Stimulated activated CD4-positive, alpha-beta T cell treated with anti-CD3 and anti-CD28 coated beads, Interleukin-4, amount 100 ng/mL, for 1 hour (primary cell): ENCODE results near the gene ASB17.
"Not testable (repeated sequence)": the region's sequence is repeated elsewhere in the genome, so short reads cannot be mapped to it uniquely, and the experiment has no call there.

Experiments
- DNase-seq: peaks from one replicate; pipeline ENCODE4 v3.0.0-alpha.2; 2020

ASB17 gene

GRCh38 chr1:75932304-75932703 lies at the start of gene ASB17:
Gene ASB17, minus strand, starts transcription at chr1:75932404. Its CDS starts 113 bp downstream, at chr1:75932291.
- DNase-seq, result no peak

- no peak for DNase-seq
These were observed 49.0 kb upstream of the ASB17 start for GRCh38 chr1:75980972-75981897.

GRCh38 chr1:75970631-75971030 lies 38.4 kb upstream of the ASB17 start:
- no peak for DNase-seq

- no peak for DNase-seq
These were observed 37.3 kb upstream of the ASB17 start for GRCh38 chr1:75969550-75969949.

GRCh38 chr1:75967719-75968118 lies 35.5 kb upstream of the ASB17 start:
- DNase-seq, result no peak

GRCh38 chr1:75964760-75965408 lies 32.7 kb upstream of the ASB17 start:
- DNase-seq, result no peak

GRCh38 chr1:75964110-75964759 lies 32.0 kb upstream of the ASB17 start:
- DNase-seq, result not testable (repeated sequence)

GRCh38 chr1:75954586-75954985 lies 22.4 kb upstream of the ASB17 start:
- DNase-seq, result no peak

GRCh38 chr1:75953461-75953860 lies 21.3 kb upstream of the ASB17 start:
- no peak for DNase-seq

- no peak for DNase-seq
These were observed 19.8 kb upstream of the ASB17 start for GRCh38 chr1:75952016-75952415.

GRCh38 chr1:75950176-75950575 lies 18.0 kb upstream of the ASB17 start:
- DNase-seq, result no peak

- DNase-seq, result not testable (repeated sequence)
These were observed 10.8 kb upstream of the ASB17 start for GRCh38 chr1:75943037-75943436.

GRCh38 chr1:75937034-75937433 lies 4.8 kb upstream of the ASB17 start:
- no peak for DNase-seq

GRCh38 chr1:75922698-75923097 lies 9.5 kb downstream of the ASB17 start:
- DNase-seq, result no peak

GRCh38 chr1:75916834-75917233 lies 15.4 kb downstream of the ASB17 start:
- no peak for DNase-seq

GRCh38 chr1:75908717-75909152 lies 23.5 kb downstream of the ASB17 start:
- DNase-seq, result no peak

GRCh38 chr1:75901371-75901770 lies 30.8 kb downstream of the ASB17 start:
- no peak for DNase-seq

- DNase-seq, result no peak
These were observed 47.8 kb downstream of the ASB17 start for GRCh38 chr1:75884437-75884836.

GRCh38 chr1:75879985-75880384 lies 52.2 kb downstream of the ASB17 start:
- DNase-seq, result no peak

GRCh38 chr1:75870951-75871350 lies 61.3 kb downstream of the ASB17 start:
- no peak for DNase-seq
